DND-41 (cell line): ENCODE measurements around the gene ALPL.

Experiments
- EZH2 ChIP-seq: IDR thresholded peaks from 3 replicates; pipeline ENCODE4 v1.6.1; 2012; ENCODE audit warnings: borderline replicate concordance, low read depth, mild to moderate bottlenecking, moderate library complexity, low read length, inconsistent platforms; ENCODE audit not compliant: severe bottlenecking
- TF ChIP-seq, protein P1 (sequence below): IDR thresholded peaks from 2 replicates; pipeline ENCODE4 v1.5.1; 2012; ENCODE audit warnings: borderline replicate concordance, low read length, moderate library complexity, mild to moderate bottlenecking; ENCODE audit not compliant: poor library complexity, severe bottlenecking; ENCODE audit errors: extremely low read depth

DNA sequence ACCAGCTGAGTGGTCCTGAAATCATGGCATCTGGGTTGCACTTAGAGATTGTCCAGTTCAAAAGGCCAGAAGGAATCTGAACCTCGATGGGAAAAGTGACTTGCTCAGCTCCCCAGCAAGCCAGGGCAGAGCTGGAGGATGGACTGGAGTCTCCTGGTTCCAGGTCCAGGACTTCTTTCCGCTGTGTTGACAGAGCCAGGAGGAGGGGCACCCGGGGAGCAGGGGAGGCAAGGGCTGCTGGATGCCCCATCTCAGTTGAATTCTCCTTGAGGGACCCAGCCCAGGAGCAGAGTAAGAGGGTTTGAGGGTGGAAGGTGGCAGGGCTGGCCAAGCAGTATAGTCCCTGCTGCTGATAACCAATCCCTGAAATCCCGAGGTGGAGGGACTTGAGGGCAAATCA, 2.4 kb upstream of the ALPL start:
- TF ChIP-seq, protein P1, sequence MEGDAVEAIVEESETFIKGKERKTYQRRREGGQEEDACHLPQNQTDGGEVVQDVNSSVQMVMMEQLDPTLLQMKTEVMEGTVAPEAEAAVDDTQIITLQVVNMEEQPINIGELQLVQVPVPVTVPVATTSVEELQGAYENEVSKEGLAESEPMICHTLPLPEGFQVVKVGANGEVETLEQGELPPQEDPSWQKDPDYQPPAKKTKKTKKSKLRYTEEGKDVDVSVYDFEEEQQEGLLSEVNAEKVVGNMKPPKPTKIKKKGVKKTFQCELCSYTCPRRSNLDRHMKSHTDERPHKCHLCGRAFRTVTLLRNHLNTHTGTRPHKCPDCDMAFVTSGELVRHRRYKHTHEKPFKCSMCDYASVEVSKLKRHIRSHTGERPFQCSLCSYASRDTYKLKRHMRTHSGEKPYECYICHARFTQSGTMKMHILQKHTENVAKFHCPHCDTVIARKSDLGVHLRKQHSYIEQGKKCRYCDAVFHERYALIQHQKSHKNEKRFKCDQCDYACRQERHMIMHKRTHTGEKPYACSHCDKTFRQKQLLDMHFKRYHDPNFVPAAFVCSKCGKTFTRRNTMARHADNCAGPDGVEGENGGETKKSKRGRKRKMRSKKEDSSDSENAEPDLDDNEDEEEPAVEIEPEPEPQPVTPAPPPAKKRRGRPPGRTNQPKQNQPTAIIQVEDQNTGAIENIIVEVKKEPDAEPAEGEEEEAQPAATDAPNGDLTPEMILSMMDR: no peak
- no peak for TF ChIP-seq EZH2
